Vagina (tissue), 2 donors: ENCODE data around the gene RXYLT1.

Experiments used
- POLR2A ChIP-seq, 2 donors: fragments of 450-650 bp; IDR thresholded peaks; one replicate each; pipeline ENCODE4 v1.6.1; 2017; ENCODE audit warnings: antibody characterized with exemption in 2 of 2, mild to moderate bottlenecking in 2 of 2, moderate library complexity in 2 of 2
- TF ChIP-seq, protein P1 (sequence below), 3 experiments: fragments of 450-650 bp in 2 of 3; fragments of 200-600 bp in 1 of 3; sonication (generic) in 1 of 3; IDR thresholded peaks; one replicate each; pipeline ENCODE4 v1.5.1; 2017 to 2019; ENCODE audit warnings: antibody characterized with exemption in 3 of 3, mild to moderate bottlenecking in 2 of 3, moderate library complexity in 2 of 3

DNA sequence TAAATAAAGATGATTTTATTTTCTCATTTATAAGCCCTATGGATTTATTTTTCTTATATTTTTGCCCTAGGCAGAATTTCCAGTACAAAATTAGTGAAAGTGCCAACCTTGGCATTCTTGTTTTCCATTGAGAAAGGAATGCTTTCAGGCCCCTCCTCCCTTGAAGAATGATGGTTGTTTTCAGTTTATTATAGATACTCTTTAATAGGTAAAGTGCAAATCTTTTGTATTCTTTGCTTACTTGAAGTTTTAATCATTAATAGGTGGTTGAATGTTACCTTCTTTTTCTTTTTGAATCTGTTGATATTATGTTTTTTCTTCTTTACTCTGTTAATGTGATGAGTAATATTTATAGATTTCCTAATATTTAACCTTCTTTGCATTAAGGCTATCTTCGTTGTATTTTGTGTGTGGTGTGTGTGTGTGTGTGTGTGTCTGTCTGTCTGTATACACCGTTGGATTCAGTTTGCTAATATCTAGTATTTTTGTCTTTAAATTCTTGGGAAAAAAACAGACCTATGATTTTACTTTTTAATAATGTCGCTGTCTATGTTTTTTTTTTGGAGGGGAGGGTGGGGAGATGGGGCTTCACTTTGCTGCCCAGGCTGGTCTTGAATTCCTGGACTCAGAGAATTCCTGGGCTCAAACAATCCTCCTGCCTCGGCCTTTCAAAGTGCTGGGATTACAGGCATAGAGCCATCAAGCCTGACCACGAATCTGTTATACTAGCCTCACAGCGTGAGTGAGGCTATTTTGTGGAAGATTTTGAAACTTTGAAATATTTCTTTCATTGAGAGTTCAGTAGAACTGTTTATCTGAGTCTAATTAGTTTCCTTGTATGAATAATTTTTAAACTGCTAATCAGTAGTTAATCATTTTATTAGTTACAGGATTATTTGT is 78.3 kb downstream of the RXYLT1 start:
- TF ChIP-seq, protein P1, sequence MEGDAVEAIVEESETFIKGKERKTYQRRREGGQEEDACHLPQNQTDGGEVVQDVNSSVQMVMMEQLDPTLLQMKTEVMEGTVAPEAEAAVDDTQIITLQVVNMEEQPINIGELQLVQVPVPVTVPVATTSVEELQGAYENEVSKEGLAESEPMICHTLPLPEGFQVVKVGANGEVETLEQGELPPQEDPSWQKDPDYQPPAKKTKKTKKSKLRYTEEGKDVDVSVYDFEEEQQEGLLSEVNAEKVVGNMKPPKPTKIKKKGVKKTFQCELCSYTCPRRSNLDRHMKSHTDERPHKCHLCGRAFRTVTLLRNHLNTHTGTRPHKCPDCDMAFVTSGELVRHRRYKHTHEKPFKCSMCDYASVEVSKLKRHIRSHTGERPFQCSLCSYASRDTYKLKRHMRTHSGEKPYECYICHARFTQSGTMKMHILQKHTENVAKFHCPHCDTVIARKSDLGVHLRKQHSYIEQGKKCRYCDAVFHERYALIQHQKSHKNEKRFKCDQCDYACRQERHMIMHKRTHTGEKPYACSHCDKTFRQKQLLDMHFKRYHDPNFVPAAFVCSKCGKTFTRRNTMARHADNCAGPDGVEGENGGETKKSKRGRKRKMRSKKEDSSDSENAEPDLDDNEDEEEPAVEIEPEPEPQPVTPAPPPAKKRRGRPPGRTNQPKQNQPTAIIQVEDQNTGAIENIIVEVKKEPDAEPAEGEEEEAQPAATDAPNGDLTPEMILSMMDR (IDR thresholded peaks at IDR 0.05), result no peak
- no peak for TF ChIP-seq POLR2A (IDR thresholded peaks at IDR 0.05)
